NT2/D1 (cell line): ENCODE results near the gene FBRSL1.

Experiments
- YY1 ChIP-seq: IDR thresholded peaks from 2 replicates; pipeline ENCODE4 v1.6.1; 2011; ENCODE audit not compliant: insufficient read length, insufficient read depth
- ZNF274 ChIP-seq: IDR thresholded peaks from 2 replicates; pipeline ENCODE4 v1.6.1; 2011; ENCODE audit warnings: mild to moderate bottlenecking, low read depth, low read length

DNA sequence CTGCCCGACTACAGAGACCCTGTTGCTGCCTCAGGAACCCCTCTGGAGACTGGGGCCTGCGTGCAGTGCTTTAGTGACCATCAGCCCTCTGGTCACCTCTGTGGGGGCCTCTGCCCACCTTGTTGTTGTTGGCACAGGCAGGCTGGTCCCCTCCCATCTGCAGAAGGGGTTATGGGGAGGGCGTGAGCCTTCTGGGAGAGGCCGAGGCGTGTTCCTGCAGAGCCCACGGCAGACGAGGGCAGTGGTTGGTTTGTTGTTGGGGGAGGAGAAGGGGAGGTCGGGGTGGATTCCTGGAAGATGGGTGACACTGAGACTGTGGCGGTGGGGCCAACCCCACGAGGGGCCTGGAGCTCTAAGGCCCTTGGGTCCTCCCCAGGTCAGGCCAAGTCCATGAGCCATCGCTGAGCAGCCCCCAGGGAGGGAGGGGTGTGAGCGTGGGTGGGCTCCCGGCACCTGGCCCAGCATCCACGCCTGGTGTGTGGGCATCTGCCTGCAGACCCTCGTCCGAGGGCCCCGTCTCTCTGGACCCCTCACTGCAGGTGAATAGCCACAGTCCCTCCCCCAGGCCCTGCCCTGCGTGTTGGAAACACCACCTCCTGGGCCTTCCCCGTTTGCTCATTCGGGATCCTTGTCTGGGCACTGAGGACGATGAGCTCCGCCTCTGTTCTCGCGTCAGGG lies 23.6 kb downstream of the FBRSL1 start:
- TF ChIP-seq ZNF274 (no peak), YY1 (no peak)
